Nephron (organoid): ENCODE measurements around the gene KRT39.
A peak's percentile ranks its signal among the peaks of the same experiment; 100 is the strongest.

Experiments
- H3K27ac Mint-ChIP-seq, 3 experiments: 2 replicates each; pipeline ENCODE4 v1.8.0; 2020; ENCODE audit warnings: mixed read lengths in 3 of 3, mild to moderate bottlenecking in 2 of 3, moderate library complexity in 1 of 3
- H3K27me3 Mint-ChIP-seq: 2 replicates; pipeline ENCODE4 v1.8.0; 2021; ENCODE audit warnings: low read depth, mild to moderate bottlenecking, moderate library complexity, mixed read lengths
- H3K36me3 Mint-ChIP-seq: 2 replicates; pipeline ENCODE4 v1.8.0; 2020; ENCODE audit warnings: low read depth, mixed read lengths
- H3K4me1 Mint-ChIP-seq: 2 replicates; pipeline ENCODE4 v1.8.0; 2020; ENCODE audit warnings: mixed read lengths
- H3K4me3 Mint-ChIP-seq, 3 experiments: 2 replicates each; pipeline ENCODE4 v1.8.0; 2020; ENCODE audit warnings: mild to moderate bottlenecking in 3 of 3, mixed read lengths in 3 of 3, moderate library complexity in 2 of 3
- H3K9me3 Mint-ChIP-seq: 2 replicates; pipeline ENCODE4 v1.8.0; 2020; ENCODE audit warnings: mixed read lengths
- TF ChIP-seq, protein P1 (sequence below), 3 experiments: fragments of 200-600 bp; sonication (generic); IDR thresholded peaks; one replicate each; pipeline ENCODE4 v1.5.0; 2021; ENCODE audit warnings: antibody characterized with exemption in 3 of 3; ENCODE audit not compliant: unreplicated experiment in 3 of 3

KRT39 gene

DNA sequence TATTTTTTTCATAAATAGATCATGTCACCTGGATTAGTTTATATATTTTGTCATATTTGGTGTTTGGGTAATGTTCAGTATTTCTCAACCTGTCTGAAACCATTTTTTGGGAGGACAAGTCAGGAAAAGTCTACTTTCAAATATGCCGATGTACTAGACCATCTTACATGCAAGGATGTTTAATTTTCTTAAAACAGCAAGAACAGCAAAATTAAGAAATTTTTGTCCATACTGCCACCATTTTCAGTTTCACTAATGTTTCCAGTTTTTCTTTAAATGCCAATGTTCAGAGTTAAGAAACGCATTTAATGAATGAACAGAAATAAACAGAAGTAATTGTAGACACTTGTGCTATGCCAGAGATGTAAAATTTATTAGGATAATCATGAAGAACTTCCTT is 26.3 kb upstream of the KRT39 start:
- Mint-ChIP-seq H3K27ac (no peak overlapping the region), H3K9me3 (no peaks in the 10 kb centered on the region), H3K4me3 (no peak overlapping the region), H3K4me1 (peaks cover 27% of the 10 kb centered on the region), H3K27me3 (peaks cover 5% of the 10 kb centered on the region), H3K36me3 (no peaks in the 10 kb centered on the region)
- TF ChIP-seq, protein P1, sequence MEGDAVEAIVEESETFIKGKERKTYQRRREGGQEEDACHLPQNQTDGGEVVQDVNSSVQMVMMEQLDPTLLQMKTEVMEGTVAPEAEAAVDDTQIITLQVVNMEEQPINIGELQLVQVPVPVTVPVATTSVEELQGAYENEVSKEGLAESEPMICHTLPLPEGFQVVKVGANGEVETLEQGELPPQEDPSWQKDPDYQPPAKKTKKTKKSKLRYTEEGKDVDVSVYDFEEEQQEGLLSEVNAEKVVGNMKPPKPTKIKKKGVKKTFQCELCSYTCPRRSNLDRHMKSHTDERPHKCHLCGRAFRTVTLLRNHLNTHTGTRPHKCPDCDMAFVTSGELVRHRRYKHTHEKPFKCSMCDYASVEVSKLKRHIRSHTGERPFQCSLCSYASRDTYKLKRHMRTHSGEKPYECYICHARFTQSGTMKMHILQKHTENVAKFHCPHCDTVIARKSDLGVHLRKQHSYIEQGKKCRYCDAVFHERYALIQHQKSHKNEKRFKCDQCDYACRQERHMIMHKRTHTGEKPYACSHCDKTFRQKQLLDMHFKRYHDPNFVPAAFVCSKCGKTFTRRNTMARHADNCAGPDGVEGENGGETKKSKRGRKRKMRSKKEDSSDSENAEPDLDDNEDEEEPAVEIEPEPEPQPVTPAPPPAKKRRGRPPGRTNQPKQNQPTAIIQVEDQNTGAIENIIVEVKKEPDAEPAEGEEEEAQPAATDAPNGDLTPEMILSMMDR (IDR thresholded peaks at IDR 0.05; ENCODE audit: unreplicated experiment in 3 of 3), result no peak

DNA sequence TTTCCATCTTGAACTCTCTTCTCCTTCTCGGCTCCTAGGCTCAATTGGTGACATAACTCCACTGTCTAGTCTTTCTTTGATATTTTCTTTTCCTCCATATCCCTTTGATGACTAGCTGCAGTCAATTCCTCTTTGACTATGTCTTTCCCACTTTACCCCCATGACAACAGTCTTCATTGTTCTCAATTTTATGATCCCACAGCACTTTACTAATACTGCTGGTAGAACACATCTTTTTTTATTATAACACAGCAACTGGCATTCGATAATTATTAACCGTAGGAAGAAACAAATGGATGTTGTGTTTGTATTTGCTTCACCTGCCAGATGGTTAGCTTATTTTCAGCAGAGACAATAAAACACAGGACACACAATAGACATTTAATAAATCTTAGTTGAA is 25.9 kb upstream of the KRT39 start:
- no peaks in the 10 kb centered on the region for H3K36me3 Mint-ChIP-seq
- TF ChIP-seq, protein P1 (IDR thresholded peaks at IDR 0.05; ENCODE audit: unreplicated experiment in 3 of 3), result no peak
- no peak overlapping the region for H3K27ac Mint-ChIP-seq
- no peak overlapping the region for H3K4me3 Mint-ChIP-seq
- no peaks in the 10 kb centered on the region for H3K9me3 Mint-ChIP-seq
- H3K4me1 Mint-ChIP-seq, result peaks cover 28% of the 10 kb centered on the region
- peaks cover 5% of the 10 kb centered on the region for H3K27me3 Mint-ChIP-seq

DNA sequence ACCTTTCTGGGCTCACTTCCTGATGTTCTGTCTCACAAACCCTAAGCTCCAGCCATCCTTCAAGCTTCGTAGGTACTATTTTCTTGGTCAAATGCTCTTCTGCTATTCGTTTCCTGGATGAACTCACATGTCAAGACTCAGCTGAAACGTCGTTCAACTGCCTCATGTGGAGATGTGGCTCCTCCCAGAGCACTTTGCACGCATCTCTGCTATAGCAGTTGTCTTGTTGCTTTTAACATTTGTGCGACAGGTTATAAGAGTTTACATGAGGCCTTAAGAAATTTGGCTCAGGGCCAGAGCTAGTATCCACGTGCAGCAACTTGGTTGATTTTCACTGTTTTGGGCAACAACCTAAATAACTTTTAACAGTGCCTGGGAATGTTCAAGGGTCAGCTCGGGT is 20.2 kb upstream of the KRT39 start:
- Mint-ChIP-seq H3K27ac (no peak overlapping the region), H3K9me3 (no peaks in the 10 kb centered on the region), H3K4me3 (peak overlapping the region in 1 of 3 experiments; percentile 48), H3K36me3 (no peaks in the 10 kb centered on the region), H3K27me3 (peaks cover 6% of the 10 kb centered on the region), H3K4me1 (peaks cover 24% of the 10 kb centered on the region)
- TF ChIP-seq, protein P1 (IDR thresholded peaks at IDR 0.05; ENCODE audit: unreplicated experiment in 3 of 3), result no peak

DNA sequence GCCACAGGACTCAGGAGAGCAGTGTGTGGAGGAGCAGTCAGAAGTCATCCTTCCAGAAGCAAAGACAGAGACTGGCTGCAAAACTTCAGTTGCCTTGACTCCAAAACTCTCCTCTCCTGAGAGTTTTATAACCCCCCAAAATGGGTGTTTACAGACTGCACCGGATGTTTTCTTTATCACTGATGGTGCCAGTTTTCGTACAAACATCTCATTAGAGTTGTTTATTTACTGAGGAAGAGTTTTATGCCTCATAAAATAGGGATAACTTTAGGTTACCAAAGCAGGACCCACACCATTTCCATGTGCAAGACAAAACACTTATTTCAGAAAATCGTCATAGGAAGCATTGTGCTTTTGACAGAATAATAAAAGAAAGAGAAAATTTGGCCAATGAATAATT is 17.5 kb upstream of the KRT39 start, which contains the start of gene KRT40:
KRT40 (minus strand) TSS at position 101 of the 400 bp plus-strand sequence; CDS start at position 48, 53 bp downstream.
- H3K9me3 Mint-ChIP-seq, result no peaks in the 10 kb centered on the region
- H3K4me1 Mint-ChIP-seq, result peaks cover 42% of the 10 kb centered on the region
- no peaks in the 10 kb centered on the region for H3K36me3 Mint-ChIP-seq
- H3K27ac Mint-ChIP-seq, result no peak within 1 kb of the TSS
- H3K4me3 Mint-ChIP-seq, result peak within 1 kb of the TSS in 2 of 3 experiments; percentile 6 to 58
- H3K27me3 Mint-ChIP-seq, result peaks cover 6% of the 10 kb centered on the region
- TF ChIP-seq, protein P1 (IDR thresholded peaks at IDR 0.05; ENCODE audit: unreplicated experiment in 3 of 3), result no peak

DNA sequence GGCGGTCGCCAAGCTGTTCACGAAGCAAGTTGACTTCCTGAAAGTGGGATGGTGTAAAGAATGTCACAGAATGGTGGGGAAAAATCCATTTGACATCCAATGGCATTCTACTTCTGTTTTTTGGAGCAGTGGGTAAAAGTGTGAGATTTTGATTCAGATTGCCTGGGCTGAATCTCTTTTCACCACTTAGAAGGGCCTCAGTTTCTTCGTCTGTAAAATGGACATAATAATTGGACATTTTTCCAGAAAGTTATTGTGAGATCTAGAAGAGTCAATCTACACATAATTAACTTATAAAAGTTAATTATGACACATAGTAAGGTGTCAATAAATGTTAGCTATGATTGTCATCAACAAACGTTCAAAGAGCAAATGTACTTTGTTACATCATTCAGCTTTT is 14.4 kb upstream of the KRT39 start:
- H3K9me3 Mint-ChIP-seq, result no peaks in the 10 kb centered on the region
- H3K27ac Mint-ChIP-seq, result peak overlapping the region; percentile 17 to 50 (median 26)
- no peaks in the 10 kb centered on the region for H3K36me3 Mint-ChIP-seq
- peaks cover 35% of the 10 kb centered on the region for H3K4me1 Mint-ChIP-seq
- TF ChIP-seq, protein P1 (IDR thresholded peaks at IDR 0.05; ENCODE audit: unreplicated experiment in 3 of 3), result no peak
- peaks cover 6% of the 10 kb centered on the region for H3K27me3 Mint-ChIP-seq
- peak overlapping the region in 1 of 3 experiments; percentile 27 for H3K4me3 Mint-ChIP-seq

DNA sequence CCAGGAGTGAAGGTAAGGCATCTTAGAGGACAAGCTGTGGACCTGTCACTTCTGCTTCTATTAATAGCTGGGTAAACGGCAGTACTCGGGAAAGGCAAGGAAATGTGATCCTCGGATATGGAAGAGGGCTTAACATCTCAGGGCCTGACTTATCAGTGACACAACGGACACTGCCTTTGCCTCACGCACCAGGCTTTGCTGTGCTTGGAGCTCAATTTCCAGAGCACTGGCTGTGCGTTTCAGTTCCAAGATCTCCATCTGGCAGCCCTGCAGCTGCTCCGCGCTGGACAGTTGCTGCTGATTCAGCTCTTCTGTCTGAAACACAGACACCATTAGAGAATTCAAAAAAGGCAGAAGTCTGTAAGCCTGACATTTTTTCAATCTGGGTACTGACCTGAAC is 13.8 kb upstream of the KRT39 start:
- H3K27ac Mint-ChIP-seq, result peak overlapping the region; percentile 17 to 50 (median 26)
- no peaks in the 10 kb centered on the region for H3K9me3 Mint-ChIP-seq
- TF ChIP-seq, protein P1 (IDR thresholded peaks at IDR 0.05; ENCODE audit: unreplicated experiment in 3 of 3), result no peak
- peaks cover 6% of the 10 kb centered on the region for H3K27me3 Mint-ChIP-seq
- H3K4me1 Mint-ChIP-seq, result peaks cover 36% of the 10 kb centered on the region
- H3K36me3 Mint-ChIP-seq, result no peaks in the 10 kb centered on the region
- H3K4me3 Mint-ChIP-seq, result peak overlapping the region in 2 of 3 experiments; percentile 6 to 27
